ENCODE measurements around the gene TOB1.

DNA sequence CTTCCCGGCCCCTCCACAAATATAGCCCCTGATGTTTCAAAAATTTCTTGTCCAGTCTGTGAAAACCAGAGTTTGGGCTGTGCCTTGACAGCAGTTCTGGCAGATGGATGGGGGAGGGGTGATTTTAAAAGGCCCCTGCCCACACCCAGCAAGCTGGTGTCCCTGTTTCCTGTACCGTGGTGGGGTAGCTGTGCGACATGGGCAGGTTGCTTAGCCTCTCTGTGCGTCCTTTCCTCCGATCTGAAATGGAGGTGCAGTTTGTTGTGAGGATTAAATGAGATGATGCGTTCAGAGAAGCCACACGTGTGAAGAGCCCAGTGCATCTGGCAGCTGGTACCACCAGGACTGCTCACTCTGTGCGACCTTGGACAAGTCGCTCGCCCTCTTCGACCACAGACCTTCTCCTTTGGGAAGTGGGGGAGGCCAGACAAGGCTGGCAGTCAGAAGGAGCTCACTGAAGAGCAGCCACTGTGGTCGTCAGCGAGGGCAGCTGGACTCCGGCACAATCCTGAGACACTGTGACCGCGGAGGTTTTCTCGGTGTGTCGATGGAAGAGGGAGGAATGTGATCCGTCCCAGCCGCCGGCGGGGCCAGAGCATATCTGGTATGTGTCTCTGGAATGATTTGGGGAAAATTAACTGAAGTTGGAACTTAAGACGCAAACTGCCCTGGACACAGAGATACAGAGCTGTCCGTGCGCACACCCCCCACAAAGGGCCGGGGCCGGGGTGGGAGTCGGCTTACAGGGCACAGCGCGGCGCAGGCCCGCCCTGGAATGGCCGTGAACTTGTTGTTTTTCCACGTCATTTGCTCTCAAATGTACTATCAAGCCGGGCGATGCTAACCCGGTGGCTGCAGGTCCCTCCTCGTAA lies 31.5 kb downstream of the TOB1 start:
- TF ChIP-seq EZH2phosphoT487 (IDR thresholded peaks at IDR 0.05; ENCODE audit: insufficient read depth, low read depth) (no peak), EZH2 (IDR thresholded peaks at IDR 0.05; ENCODE audit: insufficient read depth, poor library complexity, severe bottlenecking) (no peak)
